Neural cell (in vitro differentiated cells): ENCODE measurements around the gene PRRX2.

ENCODE experiments used
- CTCF ChIP-seq: fragments of 450-650 bp; IDR thresholded peaks from 2 replicates; pipeline ENCODE4 v1.5.1; 2014; ENCODE audit warnings: antibody characterized with exemption, mild to moderate bottlenecking, moderate library complexity; ENCODE audit not compliant: poor library complexity, severe bottlenecking
- EP300 ChIP-seq: fragments of 450-650 bp; conservative IDR thresholded peaks from 2 replicates; pipeline ENCODE4 v1.6.1; 2014; ENCODE audit warnings: antibody characterized with exemption, mild to moderate bottlenecking, moderate library complexity; ENCODE audit not compliant: poor library complexity, severe bottlenecking
- EZH2 ChIP-seq: fragments of 200-600, 300-800 bp; shearing (Covaris generic), sonication (generic); IDR thresholded peaks from 2 replicates; pipeline ENCODE4 v1.6.1; 2014; ENCODE audit warnings: antibody characterized with exemption, low read length, borderline replicate concordance, mild to moderate bottlenecking; ENCODE audit not compliant: insufficient read depth, poor library complexity, severe bottlenecking
- RAD21 ChIP-seq: fragments of 450-650 bp; conservative IDR thresholded peaks from 2 replicates; pipeline ENCODE4 v1.6.1; 2014; ENCODE audit warnings: antibody characterized with exemption, mild to moderate bottlenecking, moderate library complexity

- no peak for TF ChIP-seq CTCF
- no peak for TF ChIP-seq EP300
- TF ChIP-seq RAD21 = no peak
- no peak for TF ChIP-seq EZH2
Measured at GRCh38 chr9:129661029-129661428, 4.4 kb upstream of the PRRX2 start.
